HepG2 (cell line): ENCODE results near the gene DDX54. TPM values are rescaled to one million over a fixed set of nuclear protein-coding genes. Genes with fewer than 3 reads are reported as not detected.

Source experiments
- ARHGAP35 ChIP-seq: sonication (generic); formaldehyde crosslinking; IDR thresholded peaks from 2 replicates; pipeline ENCODE4 v1.9.0; 2022; ENCODE audit warnings: mild to moderate bottlenecking, inconsistent platforms, moderate library complexity, missing genetic modification reagents, borderline replicate concordance
- ATF5 ChIP-seq: sonication (generic); formaldehyde crosslinking; IDR thresholded peaks from 2 replicates; pipeline ENCODE4 v1.4.0; 2020; ENCODE audit warnings: mild to moderate bottlenecking, low read depth, missing genetic modification reagents
- DR1 ChIP-seq: sonication (generic); formaldehyde crosslinking; IDR thresholded peaks from 2 replicates; pipeline ENCODE4 v1.8.0; 2021; ENCODE audit warnings: mild to moderate bottlenecking, missing genetic modification reagents, inconsistent platforms
- FOXM1 ChIP-seq: sonication (generic); formaldehyde crosslinking; IDR thresholded peaks from 2 replicates; pipeline ENCODE4 v1.5.0; 2020; ENCODE audit warnings: missing genetic modification reagents
- FOXP1 ChIP-seq, 2 experiments: fragments of 450-650 bp in 1 of 2; IDR thresholded peaks; 2 replicates each; pipeline ENCODE4 v1.6.1; 2017 to 2018; ENCODE audit warnings: antibody characterized with exemption in 1 of 2
- HHEX ChIP-seq: IDR thresholded peaks from 2 replicates; pipeline ENCODE4 v1.6.1; 2016; ENCODE audit warnings: control low read depth
- HMGA1 ChIP-seq: sonication (generic); formaldehyde crosslinking; conservative IDR thresholded peaks from 2 replicates; pipeline ENCODE4 v1.4.0; 2020; ENCODE audit warnings: missing genetic modification reagents
- HNRNPL ChIP-seq: fragments of 200-400 bp; formaldehyde crosslinking; IDR thresholded peaks from 2 replicates; pipeline ENCODE4 v1.6.1; 2017; ENCODE audit warnings: mild to moderate bottlenecking, low read depth, low read length
- MZF1 ChIP-seq: sonication (generic); formaldehyde crosslinking; IDR thresholded peaks from 2 replicates; pipeline ENCODE4 v1.8.1; 2023; ENCODE audit warnings: mild to moderate bottlenecking, missing genetic modification reagents, borderline replicate concordance
- NFE2L2 ChIP-seq: fragments of 150-350 bp; IDR thresholded peaks from 2 replicates; pipeline ENCODE4 v1.6.1; 2014; ENCODE audit warnings: low read length
- PRPF4 ChIP-seq: fragments of 200-400 bp; formaldehyde crosslinking; IDR thresholded peaks from 2 replicates; pipeline ENCODE4 v1.6.1; 2016; ENCODE audit warnings: low read length, low read depth; ENCODE audit not compliant: poor library complexity, severe bottlenecking
- RAD51 ChIP-seq: fragments of 450-650 bp; IDR thresholded peaks from 2 replicates; pipeline ENCODE4 v1.6.1; 2016; ENCODE audit warnings: borderline replicate concordance
- RFX1 ChIP-seq: fragments of 450-650 bp; IDR thresholded peaks from 2 replicates; pipeline ENCODE4 v1.6.1; 2017
- SAP130 ChIP-seq: IDR thresholded peaks from 2 replicates; pipeline ENCODE4 v1.6.1; 2016; ENCODE audit warnings: low read depth
- SMC3 ChIP-seq: IDR thresholded peaks from 2 replicates; pipeline ENCODE4 v1.6.1; 2011; ENCODE audit warnings: low read length, improper control_type of control experiment
- SOX6 ChIP-seq, 2 experiments: fragments of 450-650 bp in 1 of 2; sonication (generic) in 1 of 2; formaldehyde crosslinking in 1 of 2; IDR thresholded peaks; 2 replicates each; pipeline versions ENCODE4 v1.4.0 to v1.6.1; 2017 to 2020; ENCODE audit warnings: antibody characterized with exemption in 1 of 2, mild to moderate bottlenecking in 1 of 2, missing genetic modification reagents in 1 of 2
- TFAP4 ChIP-seq: sonication (generic); IDR thresholded peaks from 2 replicates; pipeline ENCODE4 v1.6.1; 2016; ENCODE audit warnings: low read depth, borderline replicate concordance
- XBP1 ChIP-seq: sonication (generic); formaldehyde crosslinking; IDR thresholded peaks from 2 replicates; pipeline ENCODE4 v1.5.0; 2020; ENCODE audit warnings: missing genetic modification reagents
- YY1 ChIP-seq: IDR thresholded peaks from 2 replicates; pipeline ENCODE4 v1.6.1; 2011; ENCODE audit warnings: low read length, low read depth, moderate library complexity, mild to moderate bottlenecking; ENCODE audit not compliant: insufficient read depth, insufficient replicate concordance
- ZFP36L1 ChIP-seq: sonication (generic); formaldehyde crosslinking; IDR thresholded peaks from 2 replicates; pipeline ENCODE4 v1.8.0; 2022; ENCODE audit warnings: mild to moderate bottlenecking, missing genetic modification reagents, moderate library complexity
- ZKSCAN5 ChIP-seq: sonication (generic); formaldehyde crosslinking; IDR thresholded peaks from 2 replicates; pipeline ENCODE4 v1.5.1; 2020; ENCODE audit warnings: mild to moderate bottlenecking, missing genetic modification reagents
- ZNF260 ChIP-seq: sonication (generic); formaldehyde crosslinking; IDR thresholded peaks from 2 replicates; pipeline ENCODE4 v1.4.0; 2020; ENCODE audit warnings: missing genetic modification reagents, low read depth, mild to moderate bottlenecking, borderline replicate concordance
- ZNF501 ChIP-seq: sonication (generic); formaldehyde crosslinking; IDR thresholded peaks from 2 replicates; pipeline ENCODE4 v1.5.1; 2020; ENCODE audit warnings: mild to moderate bottlenecking, moderate library complexity, missing genetic modification reagents
- ZNF563 ChIP-seq: sonication (generic); formaldehyde crosslinking; IDR thresholded peaks from 2 replicates; pipeline ENCODE4 v1.8.0; 2022; ENCODE audit warnings: mild to moderate bottlenecking, moderate library complexity, missing genetic modification reagents
- ZNF710 ChIP-seq: sonication (generic); formaldehyde crosslinking; IDR thresholded peaks from 2 replicates; pipeline ENCODE4 v1.5.0; 2020; ENCODE audit warnings: mild to moderate bottlenecking, missing genetic modification reagents, borderline replicate concordance
- polyA plus RNA-seq, 8 experiments: library from polyadenylated mRNA; depleted of rRNA in 3 of 8; stranded (reverse) in 7 of 8; unstranded in 1 of 8; fragments of >200 nt; fragmentation: Illumina TruSeq in 4 of 8; extraction: Trizol in 4 of 8; gene quantifications; 2 replicates each; pipeline versions ENCODE4 v1.2.1 to v1.2.3, GENCODE V29; 2011 to 2016; ENCODE audit warnings: low read depth in 4 of 8, missing spikeins in 1 of 8, mixed read lengths in 1 of 8; ENCODE audit not compliant: insufficient read depth in 1 of 8
- total RNA-seq, 5 experiments: library from RNA; depleted of rRNA; stranded (reverse); fragments of >200 nt; fragmentation: Illumina TruSeq; extraction: Trizol; gene quantifications; 2 replicates each; pipeline ENCODE4 v1.2.3, GENCODE V29; 2016; ENCODE audit warnings: low read depth in 1 of 5
- TF ChIP-seq, protein P1 (sequence below): sonication (generic); formaldehyde crosslinking; IDR thresholded peaks from 2 replicates; pipeline ENCODE4 v1.4.0; 2020; ENCODE audit warnings: missing genetic modification reagents, mild to moderate bottlenecking, borderline replicate concordance

The DDX54 gene
- total and polyA plus RNA-seq, 2 of the 13 experiments (the other 11 are each of a cell fraction or from before 2014, with no cell fraction given) = 59.7 to 61.1 TPM

DNA sequence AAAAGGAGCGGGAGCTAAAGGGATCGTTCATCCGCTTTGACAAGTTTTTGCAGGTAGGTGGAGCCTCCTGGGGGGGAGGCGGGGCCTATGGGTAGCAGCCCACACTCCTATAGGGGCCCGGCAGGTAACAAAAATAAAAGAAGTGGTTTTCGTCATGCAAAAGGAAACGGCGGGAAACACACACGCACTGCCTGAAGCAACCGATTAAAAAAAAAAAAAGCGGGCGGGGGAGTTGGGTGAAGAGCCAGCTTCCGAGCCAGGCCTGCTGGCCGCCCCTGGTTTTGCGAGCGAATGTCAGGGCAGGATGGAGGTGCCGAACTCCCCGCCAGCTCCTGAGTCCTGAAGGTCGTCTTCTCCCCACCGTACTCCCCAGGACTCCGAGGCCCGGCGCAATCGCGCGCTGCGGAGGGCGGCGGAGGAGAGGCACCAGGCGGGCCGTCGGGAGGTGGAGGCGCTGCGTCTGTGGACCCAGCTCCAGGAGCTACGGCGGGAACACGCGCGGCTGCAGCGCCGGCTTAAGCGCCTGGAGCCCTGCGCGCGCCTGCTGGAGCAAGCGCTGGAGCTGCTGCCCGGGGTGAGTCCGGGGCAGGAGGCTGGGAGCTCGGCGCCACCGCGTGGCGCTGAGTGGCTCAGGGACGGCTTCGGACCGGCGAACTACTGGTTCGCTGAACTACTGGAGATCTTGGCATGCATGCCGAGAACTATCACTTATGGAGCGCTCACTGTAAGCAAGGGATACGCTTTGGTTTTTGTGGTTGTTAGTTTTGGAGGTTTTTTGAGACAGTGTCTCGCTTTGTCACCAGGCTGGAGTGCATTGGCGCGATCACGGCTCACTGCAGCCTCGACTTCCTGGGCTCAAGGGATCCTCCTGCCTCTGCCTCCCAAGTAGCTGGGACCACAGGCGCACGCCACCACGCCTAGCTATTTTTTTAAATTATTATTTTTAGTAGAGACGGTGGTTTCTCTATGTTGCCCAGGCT lies 32.2 kb downstream of the DDX54 start (continued):
- TF ChIP-seq YY1 (no peak), PRPF4 (no peak), SOX6 (IDR thresholded peaks at IDR 0.05) (no peak), SOX6 (CRISPR knock-in tag; IDR thresholded peaks at IDR 0.05) (no peak), ARHGAP35 (CRISPR knock-in tag) (no peak), HHEX (CRISPR knock-in tag) (no peak), ATF5 (no peak), ZNF260 (CRISPR knock-in tag) (no peak), SAP130 (no peak; the same call in 1 of the 2 replicates), ZFP36L1 (CRISPR knock-in tag) (no peak), XBP1 (CRISPR knock-in tag) (no peak), TFAP4 (no peak), HNRNPL (no peak), RAD51 (no peak), NFE2L2 (no peak), SMC3 (peak; percentile 43; the same call in 1 of the 2 replicates), ZNF501 (CRISPR knock-in tag) (0 out of 2 replicates have a peak, but pooled peaks have one; percentile 27), ZKSCAN5 (CRISPR knock-in tag) (no peak), RFX1 (no peak), HMGA1 (CRISPR knock-in tag) (no peak), DR1 (no peak), MZF1 (CRISPR knock-in tag) (no peak), FOXM1 (CRISPR knock-in tag) (no peak), ZNF710 (CRISPR knock-in tag) (no peak), FOXP1 (IDR thresholded peaks at IDR 0.05) (no peak), FOXP1 (CRISPR knock-in tag; IDR thresholded peaks at IDR 0.05) (no peak), ZNF563 (CRISPR knock-in tag) (0 out of 2 replicates have a peak, but pooled peaks have one; percentile 34)
- TF ChIP-seq, protein P1, sequence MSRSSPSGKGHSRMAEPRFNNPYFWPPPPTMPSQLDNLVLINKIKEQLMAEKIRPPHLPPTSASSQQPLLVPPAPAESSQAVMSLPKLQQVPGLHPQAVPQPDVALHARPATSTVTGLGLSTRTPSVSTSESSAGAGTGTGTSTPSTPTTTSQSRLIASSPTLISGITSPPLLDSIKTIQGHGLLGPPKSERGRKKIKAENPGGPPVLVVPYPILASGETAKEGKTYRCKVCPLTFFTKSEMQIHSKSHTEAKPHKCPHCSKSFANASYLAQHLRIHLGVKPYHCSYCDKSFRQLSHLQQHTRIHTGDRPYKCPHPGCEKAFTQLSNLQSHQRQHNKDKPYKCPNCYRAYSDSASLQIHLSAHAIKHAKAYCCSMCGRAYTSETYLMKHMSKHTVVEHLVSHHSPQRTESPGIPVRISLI (CRISPR knock-in tag) = no peak
